Panc1 (cell line): Measurements from ENCODE around the gene RELT. TPM values are rescaled to one million over a fixed set of nuclear protein-coding genes. Genes with fewer than 3 reads are reported as not detected.

Experiments used
- ATAC-seq: fragments of 200-7000 bp; cut with Tn5 transposase; 2 replicates; pipeline ENCODE4 v1.9.1; 2020; ENCODE audit warnings: mild to moderate bottlenecking, moderate library complexity
- BruUV-seq: library from RNA; stranded (reverse); fragments of 400-500 nt; replicated peaks from 2 replicates; lab custom pipeline; 2021; lab: Mats Ljungman, UMichigan
- CTCF ChIA-PET: fragments of 300-600 bp; sonication (Branson Sonifier 250); formaldehyde crosslinking; loops from one replicate; lab custom pipeline; 2022; ENCODE audit warnings: antibody characterized with exemption; lab: Charles Lee
- POLR2A ChIA-PET: fragments of 300-600 bp; sonication (Branson Sonifier 250); formaldehyde crosslinking; loops from one replicate; lab custom pipeline; 2022; ENCODE audit warnings: antibody characterized with exemption; lab: Charles Lee
- DNase-seq: peaks from one replicate; pipeline ENCODE4 v3.0.0-alpha.2; 2010; ENCODE audit warnings: low read depth, low spot score
- H3K27ac ChIP-seq: 2 replicates; pipeline ENCODE4 v1.5.1; 2011; ENCODE audit warnings: mild to moderate bottlenecking, low read length, inconsistent platforms
- H3K27me3 ChIP-seq: fragments of 200-500 bp; sonication (Bioruptor generic); 2 replicates; pipeline ENCODE4 v1.6.0; 2014; ENCODE audit warnings: low read length, inconsistent platforms; ENCODE audit not compliant: control insufficient read depth, insufficient read depth
- H3K36me3 ChIP-seq: fragments of 200-500 bp; sonication (Bioruptor generic); 2 replicates; pipeline ENCODE4 v1.5.1; 2014; ENCODE audit warnings: inconsistent platforms, mild to moderate bottlenecking, low read length, moderate library complexity; ENCODE audit not compliant: control insufficient read depth, insufficient read depth
- H3K4me1 ChIP-seq: 2 replicates; pipeline ENCODE4 v1.5.1; 2011; ENCODE audit warnings: inconsistent platforms, mild to moderate bottlenecking, low read length, moderate library complexity; ENCODE audit not compliant: control insufficient read depth, insufficient read depth
- H3K4me3 ChIP-seq, 2 experiments: 2 replicates each; pipeline ENCODE4 v1.5.1; 2011 to 2012; ENCODE audit warnings: low read depth in 2 of 2, low read length in 2 of 2, mild to moderate bottlenecking in 2 of 2, inconsistent platforms in 1 of 2, moderate library complexity in 1 of 2
- H3K9me3 ChIP-seq: fragments of 200-500 bp; sonication (Bioruptor generic); 2 replicates; pipeline ENCODE4 v1.5.1; 2014; ENCODE audit warnings: low read depth, mild to moderate bottlenecking, inconsistent platforms, low read length, moderate library complexity; ENCODE audit not compliant: control insufficient read depth, insufficient read depth
- POLR2AphosphoS5 ChIP-seq: IDR thresholded peaks from 2 replicates; pipeline ENCODE4 v1.6.1; 2012; ENCODE audit warnings: mild to moderate bottlenecking, low read depth, low read length, moderate library complexity
- SIN3A ChIP-seq: IDR thresholded peaks from 2 replicates; pipeline ENCODE4 v1.6.1; 2012; ENCODE audit warnings: low read depth, mild to moderate bottlenecking, low read length, moderate library complexity, borderline replicate concordance; ENCODE audit not compliant: insufficient read depth
- TCF7L2 ChIP-seq: IDR thresholded peaks from 2 replicates; pipeline ENCODE4 v1.6.1; 2011; ENCODE audit warnings: mild to moderate bottlenecking, low read depth, low read length, inconsistent platforms
- in situ Hi-C: cut with HindIII; loops from 2 replicates; pipeline ENCODE4 v1.10.0; 2016; ENCODE audit warnings: low sequenced_read_pairs, low pct_unique_long_range_greater_than_20kb
- intact Hi-C: fragments of 100-400 bp; cut with micrococcal nuclease; formaldehyde crosslinking; loops from one replicate; pipeline ENCODE4 v1.10.0; 2022; ENCODE audit not compliant: unreplicated experiment
- total RNA-seq: library from RNA; stranded (reverse); gene quantifications from one replicate; pipeline ENCODE4 v1.2.1, GENCODE V29; 2021; ENCODE audit not compliant: unreplicated experiment
- TF ChIP-seq, protein P1 (sequence below), 2 experiments: IDR thresholded peaks; 2 replicates each; pipeline ENCODE4 v1.6.1; 2011 to 2012; ENCODE audit warnings: low read depth in 2 of 2, control low read depth in 1 of 2, low read length in 1 of 2, mild to moderate bottlenecking in 1 of 2, moderate library complexity in 1 of 2; ENCODE audit not compliant: insufficient read depth in 1 of 2
- TF ChIP-seq, protein P2 (sequence below): fragments of 450-650 bp; IDR thresholded peaks from 2 replicates; pipeline ENCODE4 v1.5.1; 2017; ENCODE audit warnings: mild to moderate bottlenecking

The RELT gene
- total RNA-seq, 1 experiment from 2014 or later = 11.3 TPM

DNA sequence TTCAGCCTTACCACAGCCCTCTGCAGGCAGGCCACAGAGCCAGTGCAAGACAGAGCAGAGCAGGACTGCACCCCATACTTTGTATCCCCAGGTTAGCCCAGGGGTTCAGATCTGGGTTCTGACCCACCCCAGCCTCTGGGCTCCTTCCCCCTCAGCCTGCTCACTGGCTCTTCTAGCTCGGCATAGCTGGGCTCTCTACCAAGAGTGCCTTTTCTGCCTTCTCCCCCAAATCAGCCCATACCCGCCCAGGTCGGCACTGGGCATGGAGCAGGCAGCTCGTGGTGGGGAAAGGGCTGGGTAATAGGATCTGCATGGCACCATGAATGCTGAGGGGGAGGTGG lies 8.3 kb downstream of the RELT start:
- ChIA-PET CTCF (interaction anchor here (0.6 to 1.0 kb wide), 3 partner anchors 9 to 236 kb away, joined by 3 to 7 read pairs (median 4); no protein-coding TSS in a partner anchor), POLR2A (interaction anchor here (0.6 kb wide), 1 partner anchor 1191 kb away, joined by 3 read pairs; no protein-coding TSS in a partner anchor)
- no peaks in the 10 kb centered on the region for H3K36me3 ChIP-seq
- H3K27ac ChIP-seq = no peak overlapping the region
- no peak overlapping the region for H3K4me3 ChIP-seq
- DNase-seq (no peak), ATAC-seq (no peak)
- peaks cover 45% of the 10 kb centered on the region for H3K4me1 ChIP-seq
- H3K9me3 ChIP-seq = no peaks in the 10 kb centered on the region
- in situ Hi-C loops (no loop called here), intact Hi-C loops (no loop called here)
- TF ChIP-seq POLR2AphosphoS5 = no peak
- TF ChIP-seq, protein P1, sequence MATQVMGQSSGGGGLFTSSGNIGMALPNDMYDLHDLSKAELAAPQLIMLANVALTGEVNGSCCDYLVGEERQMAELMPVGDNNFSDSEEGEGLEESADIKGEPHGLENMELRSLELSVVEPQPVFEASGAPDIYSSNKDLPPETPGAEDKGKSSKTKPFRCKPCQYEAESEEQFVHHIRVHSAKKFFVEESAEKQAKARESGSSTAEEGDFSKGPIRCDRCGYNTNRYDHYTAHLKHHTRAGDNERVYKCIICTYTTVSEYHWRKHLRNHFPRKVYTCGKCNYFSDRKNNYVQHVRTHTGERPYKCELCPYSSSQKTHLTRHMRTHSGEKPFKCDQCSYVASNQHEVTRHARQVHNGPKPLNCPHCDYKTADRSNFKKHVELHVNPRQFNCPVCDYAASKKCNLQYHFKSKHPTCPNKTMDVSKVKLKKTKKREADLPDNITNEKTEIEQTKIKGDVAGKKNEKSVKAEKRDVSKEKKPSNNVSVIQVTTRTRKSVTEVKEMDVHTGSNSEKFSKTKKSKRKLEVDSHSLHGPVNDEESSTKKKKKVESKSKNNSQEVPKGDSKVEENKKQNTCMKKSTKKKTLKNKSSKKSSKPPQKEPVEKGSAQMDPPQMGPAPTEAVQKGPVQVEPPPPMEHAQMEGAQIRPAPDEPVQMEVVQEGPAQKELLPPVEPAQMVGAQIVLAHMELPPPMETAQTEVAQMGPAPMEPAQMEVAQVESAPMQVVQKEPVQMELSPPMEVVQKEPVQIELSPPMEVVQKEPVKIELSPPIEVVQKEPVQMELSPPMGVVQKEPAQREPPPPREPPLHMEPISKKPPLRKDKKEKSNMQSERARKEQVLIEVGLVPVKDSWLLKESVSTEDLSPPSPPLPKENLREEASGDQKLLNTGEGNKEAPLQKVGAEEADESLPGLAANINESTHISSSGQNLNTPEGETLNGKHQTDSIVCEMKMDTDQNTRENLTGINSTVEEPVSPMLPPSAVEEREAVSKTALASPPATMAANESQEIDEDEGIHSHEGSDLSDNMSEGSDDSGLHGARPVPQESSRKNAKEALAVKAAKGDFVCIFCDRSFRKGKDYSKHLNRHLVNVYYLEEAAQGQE (IDR thresholded peaks at IDR 0.05; ENCODE audit: insufficient read depth in 1 of 2, low read depth in 2 of 2, low read length in 1 of 2) = no peak
- TF ChIP-seq, protein P2, sequence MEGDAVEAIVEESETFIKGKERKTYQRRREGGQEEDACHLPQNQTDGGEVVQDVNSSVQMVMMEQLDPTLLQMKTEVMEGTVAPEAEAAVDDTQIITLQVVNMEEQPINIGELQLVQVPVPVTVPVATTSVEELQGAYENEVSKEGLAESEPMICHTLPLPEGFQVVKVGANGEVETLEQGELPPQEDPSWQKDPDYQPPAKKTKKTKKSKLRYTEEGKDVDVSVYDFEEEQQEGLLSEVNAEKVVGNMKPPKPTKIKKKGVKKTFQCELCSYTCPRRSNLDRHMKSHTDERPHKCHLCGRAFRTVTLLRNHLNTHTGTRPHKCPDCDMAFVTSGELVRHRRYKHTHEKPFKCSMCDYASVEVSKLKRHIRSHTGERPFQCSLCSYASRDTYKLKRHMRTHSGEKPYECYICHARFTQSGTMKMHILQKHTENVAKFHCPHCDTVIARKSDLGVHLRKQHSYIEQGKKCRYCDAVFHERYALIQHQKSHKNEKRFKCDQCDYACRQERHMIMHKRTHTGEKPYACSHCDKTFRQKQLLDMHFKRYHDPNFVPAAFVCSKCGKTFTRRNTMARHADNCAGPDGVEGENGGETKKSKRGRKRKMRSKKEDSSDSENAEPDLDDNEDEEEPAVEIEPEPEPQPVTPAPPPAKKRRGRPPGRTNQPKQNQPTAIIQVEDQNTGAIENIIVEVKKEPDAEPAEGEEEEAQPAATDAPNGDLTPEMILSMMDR = no peak
- TF ChIP-seq TCF7L2 = no peak
- TF ChIP-seq SIN3A = no peak
- no TSS peak for BruUV-seq
- no peaks in the 10 kb centered on the region for H3K27me3 ChIP-seq

DNA sequence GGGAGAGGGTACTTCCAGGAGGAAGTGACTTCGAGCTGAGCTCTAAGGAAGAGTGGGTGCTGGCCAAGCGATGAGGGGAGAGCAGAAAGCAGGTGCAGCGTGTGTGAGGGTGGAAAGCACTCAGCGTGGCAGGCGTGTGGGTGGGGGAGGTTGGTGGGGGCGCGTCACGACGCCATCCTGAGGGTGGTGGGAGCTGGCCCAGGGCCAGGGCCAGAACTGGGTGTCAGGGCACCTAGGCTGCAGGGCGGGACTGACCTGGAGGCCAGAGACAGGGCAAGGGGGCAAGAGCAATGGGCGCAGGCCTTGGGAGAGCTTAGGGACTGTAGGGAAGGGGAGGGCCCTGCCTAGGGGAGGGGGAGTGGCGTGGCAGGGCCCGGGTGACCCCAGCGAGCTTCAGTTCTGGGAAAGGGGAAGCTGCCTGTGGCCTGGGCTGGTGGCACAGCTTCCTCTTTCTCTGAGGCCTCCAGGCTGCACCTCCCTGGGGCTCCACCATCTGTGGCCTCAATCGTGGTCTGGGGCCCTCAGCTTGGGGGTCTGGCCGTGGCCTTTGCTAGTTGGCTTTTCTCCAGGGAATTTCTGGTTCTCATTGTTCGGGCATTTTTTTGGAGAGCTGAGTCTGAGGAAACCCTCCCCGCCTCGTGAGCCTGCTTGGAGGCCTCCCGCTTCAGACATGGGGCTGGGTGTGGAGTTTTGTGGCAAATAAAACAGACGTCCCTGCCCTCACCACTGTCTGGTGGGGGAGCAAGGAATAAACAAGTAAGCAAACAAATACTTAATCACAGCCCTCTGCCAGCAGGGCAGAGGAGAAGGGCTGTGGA lies 8.9 kb downstream of the RELT start:
- ChIA-PET CTCF (interaction anchor here (0.6 to 1.0 kb wide), 3 partner anchors 8 to 135 kb away, joined by 4 to 7 read pairs (median 5); no protein-coding TSS in a partner anchor), POLR2A (interaction anchor here (0.6 kb wide), 2 partner anchors 8 to 1191 kb away, joined by 3 read pairs; no protein-coding TSS in a partner anchor)
- DNase-seq (no peak), ATAC-seq (no peak)
- in situ Hi-C loops (no loop called here), intact Hi-C loops (no loop called here)
- Histone ChIP-seq H3K4me1 (peaks cover 45% of the 10 kb centered on the region), H3K27me3 (no peaks in the 10 kb centered on the region), H3K36me3 (no peaks in the 10 kb centered on the region), H3K4me3 (no peak overlapping the region), H3K27ac (0 out of 2 replicates have a peak overlapping the region, but pooled peaks have one; percentile 40), H3K9me3 (no peaks in the 10 kb centered on the region)
- BruUV-seq = no TSS peak
- no peak for TF ChIP-seq POLR2AphosphoS5
